IMR-90 (cell line): ENCODE measurements around the gene DNAJC17. TPM values are rescaled to one million over a fixed set of nuclear protein-coding genes. Genes with fewer than 3 reads are reported as not detected.

Source experiments
- ATAC-seq: fragments of 200-7000 bp; cut with Tn5 transposase; 2 replicates; pipeline ENCODE4 v1.9.1; 2020; ENCODE audit warnings: low read depth, mild to moderate bottlenecking, moderate library complexity
- BruUV-seq: library from RNA; stranded (reverse); fragments of 400-500 nt; replicated peaks from 2 replicates; lab custom pipeline; 2021; lab: Mats Ljungman, UMichigan
- CTCF ChIA-PET: fragments of 300-600 bp; formaldehyde crosslinking; extraction: SDS; loops from one replicate; lab custom pipeline; 2021; ENCODE audit warnings: antibody characterized with exemption; lab: Yijun Ruan, JAX
- POLR2A ChIA-PET: fragments of 300-600 bp; sonication (Branson Sonifier 250); formaldehyde crosslinking; loops from one replicate; lab custom pipeline; 2022; ENCODE audit warnings: antibody characterized with exemption; ENCODE audit not compliant: unreplicated experiment; lab: Charles Lee
- DNase-seq: peaks from one replicate; pipeline ENCODE4 v3.0.0; 2013
- H2AFZ ChIP-seq: replicated peaks from 2 replicates; pipeline ENCODE3; 2013; ENCODE audit warnings: low read length, mild to moderate bottlenecking; ENCODE audit not compliant: poor library complexity
- H2AK5ac ChIP-seq: 2 replicates; pipeline ENCODE4 v1.6.1; 2013; ENCODE audit warnings: low read depth, low read length, inconsistent platforms
- H2AK9ac ChIP-seq: replicated peaks from 2 replicates; pipeline ENCODE3; 2013; ENCODE audit warnings: mild to moderate bottlenecking, low read depth, low read length, moderate library complexity; ENCODE audit not compliant: poor library complexity
- H2BK120ac ChIP-seq: 2 replicates; pipeline ENCODE4 v1.6.1; 2013; ENCODE audit warnings: low read depth, low read length, inconsistent platforms
- H2BK15ac ChIP-seq: 3 replicates; pipeline ENCODE4 v1.6.1; 2013; ENCODE audit warnings: low read depth, low read length, inconsistent platforms
- H2BK20ac ChIP-seq: 2 replicates; pipeline ENCODE4 v1.6.1; 2013; ENCODE audit warnings: low read depth, mild to moderate bottlenecking, inconsistent platforms, low read length, moderate library complexity
- H2BK5ac ChIP-seq: 2 replicates; pipeline ENCODE4 v1.6.1; 2013; ENCODE audit warnings: mild to moderate bottlenecking, low read depth, low read length, inconsistent platforms; ENCODE audit not compliant: poor library complexity, severe bottlenecking
- H3K14ac ChIP-seq: replicated peaks from 2 replicates; pipeline ENCODE4 v1.6.1; 2013; ENCODE audit warnings: low read depth, low read length, inconsistent platforms
- H3K18ac ChIP-seq: 2 replicates; pipeline ENCODE4 v1.6.1; 2013; ENCODE audit warnings: low read depth, low read length, control low read depth
- H3K23ac ChIP-seq: 2 replicates; pipeline ENCODE4 v1.6.1; 2013; ENCODE audit warnings: low read depth, low read length, inconsistent platforms
- H3K27ac ChIP-seq: 2 replicates; pipeline ENCODE4 v1.5.1; 2013; ENCODE audit warnings: mild to moderate bottlenecking, control low read depth, low read length; ENCODE audit not compliant: insufficient read depth
- H3K27me3 ChIP-seq: 2 replicates; pipeline ENCODE4 v1.6.1; 2013; ENCODE audit warnings: low read length; ENCODE audit not compliant: control insufficient read depth, insufficient read depth
- H3K36me3 ChIP-seq: 2 replicates; pipeline ENCODE4 v1.6.1; 2013; ENCODE audit warnings: low read length, mixed read lengths; ENCODE audit not compliant: control insufficient read depth, insufficient read depth
- H3K4ac ChIP-seq: 2 replicates; pipeline ENCODE4 v1.6.1; 2013; ENCODE audit warnings: low read depth, low read length, inconsistent platforms
- H3K4me1 ChIP-seq: 2 replicates; pipeline ENCODE4 v1.6.1; 2013; ENCODE audit warnings: low read length, mixed read lengths; ENCODE audit not compliant: control insufficient read depth, insufficient read depth
- H3K4me2 ChIP-seq: 2 replicates; pipeline ENCODE4 v1.6.1; 2013; ENCODE audit warnings: low read depth, mild to moderate bottlenecking, control low read depth, low read length, moderate library complexity
- H3K4me3 ChIP-seq: 2 replicates; pipeline ENCODE4 v1.5.1; 2013; ENCODE audit warnings: low read depth, mild to moderate bottlenecking, control low read depth, low read length, moderate library complexity; ENCODE audit not compliant: insufficient read depth
- H3K56ac ChIP-seq: 2 replicates; pipeline ENCODE4 v1.6.1; 2013; ENCODE audit warnings: low read length, inconsistent platforms; ENCODE audit not compliant: insufficient read depth; ENCODE audit errors: extremely low read depth
- H3K79me1 ChIP-seq, 2 experiments: 2 replicates each; pipeline ENCODE4 v1.6.1; 2013; ENCODE audit warnings: low read length in 2 of 2, inconsistent platforms in 1 of 2, low read depth in 1 of 2
- H3K9ac ChIP-seq: 2 replicates; pipeline ENCODE4 v1.6.1; 2013; ENCODE audit warnings: low read depth, low read length, control low read depth
- H3K9me1 ChIP-seq: 2 replicates; pipeline ENCODE4 v1.6.1; 2013; ENCODE audit warnings: low read length, inconsistent platforms; ENCODE audit not compliant: insufficient read depth
- H3K9me3 ChIP-seq: 2 replicates; pipeline ENCODE4 v1.6.1; 2013; ENCODE audit warnings: low read length; ENCODE audit not compliant: control insufficient read depth, insufficient read depth
- H4K20me1 ChIP-seq: 2 replicates; pipeline ENCODE4 v1.6.1; 2013; ENCODE audit warnings: low read length, inconsistent platforms; ENCODE audit not compliant: insufficient read depth
- H4K5ac ChIP-seq: 2 replicates; pipeline ENCODE4 v1.6.1; 2013; ENCODE audit warnings: mild to moderate bottlenecking, low read depth, low read length, control low read depth
- H4K8ac ChIP-seq, 2 experiments: 2 replicates each; pipeline ENCODE4 v1.6.1; 2013; ENCODE audit warnings: low read depth in 2 of 2, low read length in 2 of 2, control low read depth in 1 of 2, inconsistent platforms in 1 of 2
- H4K91ac ChIP-seq: 2 replicates; pipeline ENCODE4 v1.6.1; 2013; ENCODE audit warnings: low read depth, low read length, inconsistent platforms; ENCODE audit not compliant: insufficient read depth
- BHLHE40 ChIP-seq: fragments of 150-350 bp; IDR thresholded peaks from 2 replicates; pipeline ENCODE4 v1.6.1; 2016; ENCODE audit warnings: mild to moderate bottlenecking, low read depth, low read length
- CEBPB ChIP-seq: IDR thresholded peaks from 2 replicates; pipeline ENCODE4 v1.6.1; 2012; ENCODE audit warnings: low read depth, low read length, improper control_type of control experiment
- CHD1 ChIP-seq: IDR thresholded peaks from 2 replicates; pipeline ENCODE4 v1.6.1; 2012; ENCODE audit warnings: low read depth, low read length, improper control_type of control experiment
- CTCF ChIP-seq: conservative IDR thresholded peaks from 2 replicates; pipeline ENCODE4 v1.5.1; 2012; ENCODE audit warnings: mild to moderate bottlenecking, low read depth, low read length, improper control_type of control experiment
- MAFK ChIP-seq: IDR thresholded peaks from 2 replicates; pipeline ENCODE4 v1.6.1; 2012; ENCODE audit warnings: low read depth, low read length, improper control_type of control experiment
- NFE2L2 ChIP-seq: fragments of 150-350 bp; IDR thresholded peaks from 2 replicates; pipeline ENCODE4 v1.6.1; 2016; ENCODE audit warnings: low read depth, mild to moderate bottlenecking, low read length
- POLR2A ChIP-seq: IDR thresholded peaks from 2 replicates; pipeline ENCODE4 v1.6.1; 2012; ENCODE audit warnings: mild to moderate bottlenecking, low read depth, low read length
- RFX5 ChIP-seq: IDR thresholded peaks from 2 replicates; pipeline ENCODE4 v1.8.0; 2012; ENCODE audit warnings: low read depth, mild to moderate bottlenecking, low read length, moderate library complexity
- SMC3 ChIP-seq: fragments of 150-350 bp; IDR thresholded peaks from 2 replicates; pipeline ENCODE4 v1.6.1; 2016; ENCODE audit warnings: low read depth, mild to moderate bottlenecking, antibody characterized with exemption, low read length, moderate library complexity
- WGBS, 2 experiments: methylation state at CpG; one replicate each; pipeline versions ENCODE4 v1.1.5 to v1.1.7; 2013; ENCODE audit warnings: missing lambda C conversion rate in 2 of 2; ENCODE audit not compliant: insufficient read length in 1 of 2; ENCODE audit errors: extremely low coverage in 2 of 2; 5-methylcytosine and 5-hydroxymethylcytosine counted together
- dilution Hi-C: fragments of 300-500 bp; cut with HindIII; formaldehyde crosslinking; loops from one replicate; pipeline ENCODE4 v1.14.3; 2018; ENCODE audit warnings: low sequenced_read_pairs; ENCODE audit not compliant: unreplicated experiment
- in situ Hi-C: fragments of 300-500 bp; cut with MboI; formaldehyde crosslinking; loops from 3 replicates; pipeline ENCODE4 v1.14.3; 2019; ENCODE audit warnings: low sequenced_read_pairs, inconsistent platforms, mixed read lengths
- intact Hi-C: fragments of 100-400 bp; cut with micrococcal nuclease; formaldehyde crosslinking; loops from 2 replicates; pipeline ENCODE4 v1.10.0; 2022
- polyA plus RNA-seq, 3 experiments: library from polyadenylated mRNA; depleted of rRNA; stranded (reverse); fragments of >200 nt; gene quantifications; 2 replicates each; pipeline ENCODE4 v1.2.3, GENCODE V29; 2012; ENCODE audit warnings: low replicate concordance in 1 of 3
- total RNA-seq: library from RNA; depleted of rRNA; stranded (reverse); fragments of >200 nt; gene quantifications from 2 replicates; pipeline ENCODE4 v1.2.3, GENCODE V29; 2012
- TF ChIP-seq, protein P1 (sequence below): fragments of 150-350 bp; IDR thresholded peaks from 2 replicates; pipeline ENCODE4 v1.6.1; 2017; ENCODE audit warnings: mild to moderate bottlenecking, antibody characterized with exemption, low read length, low read depth

DNAJC17 gene
- total and polyA plus RNA-seq, 2 of the 4 experiments (the other 2 are of a cell fraction) = 58.6 to 107 TPM

DNA sequence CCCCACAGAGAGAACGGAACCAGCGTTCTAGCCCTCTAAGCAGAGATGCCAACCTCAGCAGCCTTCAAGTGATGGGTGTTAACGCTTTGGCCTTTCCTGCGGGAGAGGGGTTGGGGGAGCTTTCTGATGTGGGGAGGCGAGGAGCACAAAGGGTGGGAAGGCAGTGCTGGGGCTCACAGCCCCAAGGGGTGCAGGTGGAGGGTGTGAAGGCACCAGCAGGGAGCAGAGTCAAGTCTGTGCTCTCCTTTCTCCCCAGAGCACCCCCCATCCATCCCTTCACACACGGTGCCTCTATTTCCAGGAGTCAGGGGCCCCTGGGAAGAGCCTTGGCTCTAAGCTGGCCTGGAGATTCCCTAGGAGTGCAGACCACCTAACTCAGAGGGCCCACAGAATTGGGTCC is 33.4 kb downstream of the DNAJC17 start:
- Histone ChIP-seq H3K4me1 (no peaks in the 10 kb centered on the region), H2AFZ (no peak overlapping the region), H3K4ac (no peak overlapping the region), H2AK9ac (no peak overlapping the region), H4K5ac (no peak overlapping the region), H3K18ac (no peak overlapping the region), H2BK5ac (no peak overlapping the region), H2BK20ac (no peak overlapping the region), H3K27ac (no peak overlapping the region), H4K20me1 (no peaks in the 10 kb centered on the region), H3K27me3 (no peaks in the 10 kb centered on the region), H3K9me1 (no peaks in the 10 kb centered on the region), H3K4me2 (no peak overlapping the region), H3K36me3 (peaks cover 57% of the 10 kb centered on the region), H4K8ac (no peak overlapping the region), H2BK15ac (no peak overlapping the region), H2AK5ac (no peak overlapping the region), H3K56ac (no peak overlapping the region), H3K23ac (no peak overlapping the region), H3K9me3 (no peaks in the 10 kb centered on the region), H3K79me1 (no peaks in the 10 kb centered on the region), H2BK120ac (no peak overlapping the region), H3K14ac (no peak overlapping the region), H3K9ac (no peak overlapping the region), H4K91ac (no peak overlapping the region), H3K4me3 (no peak overlapping the region)
- BruUV-seq = no TSS peak
- ATAC-seq = no peak
- no peak for DNase-seq
- ChIA-PET CTCF (no interaction called here), POLR2A (no interaction called here)
- dilution Hi-C loops = no loop called here
- in situ Hi-C loops = no loop called here
- intact Hi-C loops = no loop called here
- TF ChIP-seq RFX5 (no peak), CHD1 (no peak), BHLHE40 (no peak), CEBPB (no peak), SMC3 (no peak), CTCF (no peak), NFE2L2 (no peak), POLR2A (no peak), MAFK (no peak)
- TF ChIP-seq, protein P1, sequence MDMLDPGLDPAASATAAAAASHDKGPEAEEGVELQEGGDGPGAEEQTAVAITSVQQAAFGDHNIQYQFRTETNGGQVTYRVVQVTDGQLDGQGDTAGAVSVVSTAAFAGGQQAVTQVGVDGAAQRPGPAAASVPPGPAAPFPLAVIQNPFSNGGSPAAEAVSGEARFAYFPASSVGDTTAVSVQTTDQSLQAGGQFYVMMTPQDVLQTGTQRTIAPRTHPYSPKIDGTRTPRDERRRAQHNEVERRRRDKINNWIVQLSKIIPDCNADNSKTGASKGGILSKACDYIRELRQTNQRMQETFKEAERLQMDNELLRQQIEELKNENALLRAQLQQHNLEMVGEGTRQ = no peak
- 75% methylated on average over 1 of the region's 6 CpGs; no CpG with 5 or more reads in 1 of the 2 experiments for WGBS, 2 experiments
